Stimulated activated CD8-positive, alpha-beta memory T cell treated with anti-CD3 and anti-CD28 coated beads, Interleukin-4, amount 100 ng/mL, for 4 hours (primary cell): ENCODE data around the gene TACR1.
"Not testable (repeated sequence)": the region's sequence is repeated elsewhere in the genome, so short reads cannot be mapped to it uniquely, and the experiment has no call there.

Experiments
- DNase-seq, 2 donors: peaks; one replicate each; pipeline ENCODE4 v3.0.0-alpha.2; 2020; ENCODE audit warnings: low read depth in 2 of 2, low spot score in 1 of 2

Gene TACR1

GRCh38 chr2:75199428-75200011 lies at the start of gene TACR1:
Gene TACR1 (minus strand): TSS chr2:75199520. CDS start chr2:75198934, 586 bp downstream.
- DNase-seq = no peak

- not testable (repeated sequence) for DNase-seq
Measured at GRCh38 chr2:75248581-75248980, 49.3 kb upstream of the TACR1 start.

GRCh38 chr2:75246441-75247167 lies 47.3 kb upstream of the TACR1 start:
- DNase-seq = no peak

DNA sequence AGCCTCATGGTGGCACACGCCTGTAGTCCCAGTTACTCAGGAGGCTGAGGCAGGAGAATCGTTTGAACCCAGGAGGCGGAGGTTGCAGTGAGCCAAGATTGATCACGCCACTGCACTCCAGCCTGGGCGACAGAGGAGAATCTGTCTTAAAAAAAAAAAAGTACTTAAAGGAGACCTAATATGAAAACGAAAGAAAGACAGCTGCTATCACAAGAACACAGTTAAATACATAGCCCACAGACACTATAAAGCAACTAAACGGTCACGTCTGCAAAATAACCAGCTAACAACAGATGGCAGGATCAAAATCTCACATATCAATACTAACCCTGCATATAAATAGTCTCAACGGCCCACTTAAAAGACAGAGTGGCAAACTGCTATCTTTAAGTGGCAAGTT lies 43.9 kb upstream of the TACR1 start:
- DNase-seq = no peak

- no peak for DNase-seq
Measured at GRCh38 chr2:75241696-75242095, 42.4 kb upstream of the TACR1 start.

GRCh38 chr2:75238670-75239330 lies 39.5 kb upstream of the TACR1 start:
- no peak for DNase-seq

DNA sequence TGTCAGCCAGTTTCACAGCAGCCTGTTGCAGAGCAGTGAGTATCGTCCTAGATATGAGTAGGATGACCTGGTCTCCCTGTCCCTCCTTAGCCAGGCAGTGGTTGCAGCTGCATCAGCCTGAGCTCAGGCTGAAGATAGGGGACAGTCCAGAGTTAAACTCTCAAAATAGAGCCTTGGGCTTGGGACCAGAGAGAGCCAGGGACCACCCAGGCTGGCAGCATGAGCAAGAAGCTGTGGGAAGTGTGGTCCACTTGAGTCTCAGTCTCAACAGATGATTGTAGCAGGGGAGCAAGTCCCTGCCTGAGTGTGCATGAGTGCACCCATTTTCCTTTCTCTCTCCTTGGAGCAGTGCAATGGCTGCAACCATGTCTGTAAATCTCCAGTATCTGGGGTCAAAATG lies 38.0 kb upstream of the TACR1 start:
- DNase-seq = no peak

- no peak for DNase-seq
Measured at GRCh38 chr2:75233965-75234364, 34.6 kb upstream of the TACR1 start.

GRCh38 chr2:75226617-75227016 lies 27.3 kb upstream of the TACR1 start:
- no peak for DNase-seq

- DNase-seq = no peak
Measured at GRCh38 chr2:75226099-75226498, 26.8 kb upstream of the TACR1 start.

DNA sequence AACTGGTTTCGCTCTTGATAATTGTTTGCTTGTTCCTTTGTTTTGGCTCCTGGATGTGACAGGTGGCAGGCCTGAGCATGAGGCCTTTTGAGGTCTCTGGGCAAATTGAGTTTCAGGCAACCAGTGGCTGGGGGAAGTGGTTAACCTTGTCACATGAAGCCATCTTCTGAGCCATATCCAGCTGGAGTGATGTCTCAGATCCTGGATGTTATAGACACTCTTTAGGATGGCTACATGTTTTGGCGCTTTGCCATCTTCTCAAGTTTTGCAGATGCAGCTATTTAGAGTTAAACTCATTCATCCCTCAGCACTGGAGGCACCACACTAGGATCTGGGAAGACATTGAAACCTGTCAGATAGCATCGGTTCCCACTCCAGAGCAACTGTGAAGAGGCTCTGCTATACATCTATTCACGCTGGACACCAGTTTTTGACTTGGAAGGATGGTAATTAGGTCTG lies 25.3 kb upstream of the TACR1 start:
- DNase-seq = no peak

- DNase-seq = no peak
Measured at GRCh38 chr2:75222527-75222926, 23.2 kb upstream of the TACR1 start.

DNA sequence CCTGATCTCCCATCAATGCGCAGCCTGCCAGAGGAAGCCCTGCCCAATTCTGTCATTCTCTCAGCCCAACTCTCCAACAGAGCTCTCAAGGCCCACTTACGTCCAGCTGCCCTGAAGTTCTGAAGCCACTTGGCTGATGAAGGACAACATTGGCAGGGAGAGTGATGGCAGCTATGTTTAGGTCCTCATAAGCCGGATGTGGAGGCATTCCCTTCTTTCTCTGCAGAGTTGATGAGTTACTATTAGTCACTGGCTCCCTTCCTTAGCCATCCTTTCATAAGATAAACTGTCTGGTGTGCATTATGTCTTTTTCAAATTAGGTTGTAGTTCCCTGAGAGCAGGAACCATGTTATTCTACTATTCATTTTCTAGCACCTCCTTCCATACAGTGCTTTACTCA lies 22.5 kb upstream of the TACR1 start:
- no peak for DNase-seq

GRCh38 chr2:75219213-75219612 lies 19.9 kb upstream of the TACR1 start:
- not testable (repeated sequence) for DNase-seq

- no peak for DNase-seq
Measured at GRCh38 chr2:75211266-75211770, 12.0 kb upstream of the TACR1 start.

GRCh38 chr2:75210409-75210808 lies 11.1 kb upstream of the TACR1 start:
- DNase-seq = no peak

GRCh38 chr2:75208738-75209137 lies 9.4 kb upstream of the TACR1 start:
- no peak for DNase-seq

DNA sequence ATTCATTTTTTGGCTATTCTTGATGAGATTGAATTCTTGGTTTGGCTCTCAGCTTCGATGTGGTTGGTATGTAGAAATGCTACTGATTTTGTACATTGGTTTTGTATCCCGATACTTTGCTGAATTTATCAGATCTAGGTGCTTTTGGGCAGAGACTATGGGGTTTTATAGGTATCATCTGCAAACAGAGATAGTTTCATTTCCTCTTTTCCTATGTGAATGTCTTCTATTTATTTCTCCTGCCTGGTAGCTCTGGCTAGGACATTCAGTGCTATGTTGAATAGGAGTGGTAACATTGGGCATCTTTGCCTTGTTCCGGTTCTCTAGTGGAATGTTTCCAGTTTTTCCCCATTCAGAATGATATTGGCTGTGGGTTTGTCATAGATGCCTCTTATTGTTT lies 5.5 kb upstream of the TACR1 start:
- DNase-seq = no peak

DNA sequence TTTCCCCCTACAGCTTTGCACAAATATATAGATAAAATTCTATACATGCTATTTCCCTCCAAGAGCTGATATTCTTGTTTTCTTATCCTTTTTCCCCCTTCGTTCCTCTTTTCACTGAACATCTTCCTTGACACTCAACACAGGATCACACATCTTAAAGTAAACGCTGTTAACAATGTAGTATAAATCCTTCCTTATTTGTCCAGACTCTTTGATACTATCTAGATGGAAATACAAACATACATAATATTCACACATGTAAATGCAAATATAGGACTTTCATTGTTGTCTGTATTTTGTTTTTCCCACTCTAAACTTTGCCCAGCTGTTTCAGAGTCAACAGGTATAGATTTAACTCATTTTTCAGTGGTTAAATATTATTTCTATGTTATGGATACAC lies 3.0 kb upstream of the TACR1 start:
- no peak for DNase-seq

DNA sequence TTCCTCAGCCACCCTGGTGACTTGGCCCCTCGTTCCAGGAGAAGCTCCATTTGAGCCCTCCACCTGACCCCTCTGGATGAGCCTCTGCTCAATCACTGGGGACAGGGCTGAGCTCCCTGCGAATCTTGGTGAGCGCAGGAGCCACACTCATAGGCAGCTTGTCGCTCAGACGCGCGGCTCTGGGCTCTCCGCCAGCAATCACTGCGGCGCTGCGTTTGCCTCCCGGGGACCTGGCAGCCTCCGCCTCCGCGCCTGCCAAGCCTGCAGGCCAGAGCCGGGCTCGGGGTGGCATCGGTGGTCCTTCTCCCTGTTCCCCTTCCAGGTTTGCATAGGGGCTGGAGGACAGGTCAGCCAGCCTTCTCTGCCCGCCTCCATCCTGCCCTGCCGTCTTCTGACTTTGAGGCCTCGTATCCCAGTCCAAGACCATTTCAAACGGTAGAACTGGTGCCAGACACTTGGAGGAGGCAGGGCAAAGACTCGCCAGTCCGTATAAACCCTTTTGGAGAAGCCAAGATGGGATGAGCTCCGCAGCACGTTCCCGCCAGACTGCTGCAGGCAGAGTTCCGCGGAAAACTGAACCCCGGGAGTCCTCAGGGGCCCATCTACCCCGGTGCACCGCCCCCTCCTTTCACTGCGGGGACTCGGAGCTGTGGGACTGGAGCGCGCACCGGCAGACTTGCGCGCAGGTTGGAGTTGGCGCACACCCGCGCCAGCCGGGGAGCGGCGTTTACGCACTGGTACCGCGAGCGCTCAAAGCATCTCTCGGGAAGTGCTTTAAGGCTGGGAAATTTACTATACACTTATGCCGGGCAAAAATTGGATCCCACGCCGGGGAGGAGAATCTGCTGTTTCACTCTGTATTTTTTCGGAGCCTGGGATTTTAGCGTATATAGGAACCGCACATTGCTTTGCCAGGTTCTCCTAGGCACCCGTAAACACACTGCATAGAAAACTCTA lies 1.1 kb upstream of the TACR1 start:
- no peak for DNase-seq

GRCh38 chr2:75195076-75195691 lies 4.1 kb downstream of the TACR1 start:
- no peak for DNase-seq
